ENCODE measurements around the gene MPHOSPH6.
"Not testable (repeated sequence)": the region's sequence is repeated elsewhere in the genome, so short reads cannot be mapped to it uniquely, and the experiment has no call there.

MPHOSPH6 gene, protein sequence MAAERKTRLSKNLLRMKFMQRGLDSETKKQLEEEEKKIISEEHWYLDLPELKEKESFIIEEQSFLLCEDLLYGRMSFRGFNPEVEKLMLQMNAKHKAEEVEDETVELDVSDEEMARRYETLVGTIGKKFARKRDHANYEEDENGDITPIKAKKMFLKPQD

DNA sequence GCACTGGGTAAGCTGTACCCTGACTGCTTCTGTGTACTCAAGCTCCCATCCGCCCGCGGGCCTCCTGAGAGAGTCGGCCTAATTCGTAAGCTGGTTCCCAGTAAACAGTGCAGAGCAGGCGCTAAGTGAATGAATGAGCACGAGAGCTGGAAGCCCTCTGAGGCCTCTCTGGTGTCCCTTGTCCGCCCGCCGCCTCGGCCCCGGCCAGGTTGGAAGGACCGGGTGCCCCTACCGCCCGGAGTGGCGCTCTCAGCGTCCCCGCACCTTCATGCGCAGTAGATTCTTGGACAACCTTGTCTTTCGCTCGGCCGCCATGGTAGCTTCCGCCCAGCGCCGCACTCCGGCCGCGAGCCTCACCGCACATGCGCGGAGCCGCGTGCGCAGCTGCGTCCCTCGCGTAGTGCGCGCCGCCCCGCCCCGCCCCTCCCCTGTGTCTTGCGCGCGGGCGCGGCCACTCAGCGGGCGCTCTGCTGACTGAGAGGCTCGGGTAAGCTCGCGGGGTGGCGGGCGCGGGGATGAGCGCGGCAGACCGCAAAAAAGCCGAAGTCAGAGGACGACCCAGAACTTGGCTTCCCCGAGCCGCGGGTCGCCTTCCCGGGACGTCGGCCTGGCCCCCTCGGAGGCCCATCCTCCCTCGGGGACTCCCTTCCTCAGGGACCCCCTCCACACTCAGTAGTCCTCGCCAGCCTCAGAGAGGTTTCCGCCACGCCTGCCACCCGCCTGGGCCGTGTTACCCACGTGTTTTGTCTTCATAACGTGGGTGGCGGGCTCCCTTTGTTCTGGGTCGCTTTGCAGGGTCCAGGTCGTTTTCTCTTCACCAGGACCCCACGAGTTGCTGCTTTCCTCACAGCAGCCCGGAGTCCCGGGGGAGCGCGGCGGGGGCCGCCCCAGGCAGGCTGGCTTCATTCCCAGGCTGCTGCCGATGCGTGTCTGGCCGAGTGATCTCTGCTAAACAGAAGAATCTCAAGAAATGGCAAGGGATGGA is at the start of gene MPHOSPH6:
TSS of gene MPHOSPH6 (minus strand) at position 364 of the 985 bp plus-strand sequence. CDS start at position 315, 49 bp downstream.
- peak; percentile 71 for DNase-seq

DNA sequence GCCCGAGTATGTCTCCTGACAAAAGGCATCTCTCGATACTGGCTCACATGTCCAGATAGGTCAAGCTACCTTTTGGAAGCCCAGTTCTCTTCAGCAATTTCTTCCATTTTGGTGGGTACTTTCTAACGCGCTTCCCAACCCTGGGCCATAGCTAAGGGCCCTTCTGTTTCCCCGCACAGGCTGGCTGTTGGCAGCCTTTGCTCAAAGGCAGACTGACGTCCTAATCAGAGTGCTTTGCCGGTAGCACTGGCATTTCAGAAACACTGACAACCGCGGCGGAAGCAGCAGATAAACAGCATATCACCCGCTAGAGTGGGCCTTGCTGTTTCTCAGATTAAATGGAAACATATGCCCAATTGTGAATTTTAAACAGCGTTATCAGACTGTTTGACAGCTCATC is 49.3 kb upstream of the MPHOSPH6 start:
- DNase-seq, result no peak

DNA sequence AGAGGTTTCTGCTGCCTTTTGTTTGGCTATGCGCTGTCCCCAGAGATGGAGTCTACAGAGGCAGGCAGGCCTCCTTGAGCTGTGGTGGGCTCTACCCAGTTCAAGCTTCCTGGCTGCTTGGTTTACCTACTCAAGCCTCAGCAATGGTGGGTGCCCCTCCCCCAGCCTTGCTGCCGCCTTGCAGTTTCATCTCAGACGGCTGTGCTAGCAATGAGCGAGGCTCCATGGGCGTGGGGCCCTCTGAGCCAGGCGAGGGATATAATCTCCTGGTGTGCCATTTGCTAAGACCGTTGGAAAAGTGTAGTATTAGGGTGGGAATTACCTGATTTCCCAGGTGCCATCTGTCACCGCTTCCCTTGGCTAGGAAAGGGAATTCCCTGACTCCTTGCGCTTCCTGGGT is 39.3 kb upstream of the MPHOSPH6 start:
- not testable (repeated sequence) for DNase-seq

DNA sequence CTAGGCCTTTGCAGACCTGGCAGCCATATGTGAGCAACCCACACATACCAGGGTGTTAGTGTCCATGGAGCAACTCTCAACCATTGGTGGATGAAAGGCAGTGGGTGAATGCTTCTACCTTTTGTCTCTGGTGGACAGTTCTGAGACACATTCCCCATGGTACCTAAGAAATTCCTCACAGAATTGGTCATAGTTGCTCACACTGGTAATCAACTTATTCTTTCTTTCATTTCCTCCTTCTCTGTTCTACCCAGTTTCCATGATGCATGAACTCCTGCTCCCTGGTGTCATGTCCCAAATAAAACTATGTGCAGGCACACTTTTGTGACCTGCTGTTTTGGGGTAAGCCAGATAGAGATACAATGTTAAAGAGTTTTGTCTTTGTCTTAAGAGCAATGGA is 33.2 kb upstream of the MPHOSPH6 start:
- no peak for DNase-seq

DNA sequence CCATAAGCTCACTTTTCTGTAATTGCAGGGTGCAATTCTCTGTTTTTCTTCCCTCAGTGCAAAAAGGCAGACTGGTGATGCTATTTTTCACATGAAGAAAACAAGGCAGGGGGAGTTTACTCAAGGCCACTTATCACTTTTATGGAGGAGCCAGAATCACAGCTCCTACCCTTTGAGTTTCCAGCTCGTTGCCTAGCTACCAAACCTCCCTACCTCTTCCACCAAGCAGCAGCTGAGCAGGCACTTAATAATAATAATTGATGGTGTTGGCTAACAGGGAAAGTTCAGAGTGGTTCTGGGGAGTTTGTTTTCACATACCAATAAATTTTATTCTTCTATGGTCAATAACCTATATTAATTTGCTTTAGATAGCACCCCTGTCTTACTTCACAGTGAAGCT is 31.9 kb upstream of the MPHOSPH6 start:
- DNase-seq, result no peak

DNA sequence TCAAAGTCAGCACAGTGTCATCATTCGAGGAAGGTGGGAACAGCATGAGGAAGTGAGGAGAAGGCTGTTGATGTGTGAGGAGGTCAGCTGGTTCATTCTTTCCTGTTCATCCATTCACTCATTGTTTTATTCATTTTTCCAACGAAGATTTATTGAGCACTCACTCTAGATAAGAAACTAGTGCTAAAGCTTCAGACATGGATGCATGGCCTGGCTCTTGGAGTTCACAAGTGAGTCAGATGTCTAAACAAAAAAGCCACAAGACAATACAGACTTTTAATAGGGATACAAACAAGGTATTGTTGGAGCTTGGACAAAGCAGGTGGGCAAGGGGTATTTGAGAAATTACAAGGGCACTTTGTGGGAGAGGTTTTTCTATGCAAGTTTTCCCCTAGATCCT is 31.3 kb upstream of the MPHOSPH6 start:
- DNase-seq, result no peak

DNA sequence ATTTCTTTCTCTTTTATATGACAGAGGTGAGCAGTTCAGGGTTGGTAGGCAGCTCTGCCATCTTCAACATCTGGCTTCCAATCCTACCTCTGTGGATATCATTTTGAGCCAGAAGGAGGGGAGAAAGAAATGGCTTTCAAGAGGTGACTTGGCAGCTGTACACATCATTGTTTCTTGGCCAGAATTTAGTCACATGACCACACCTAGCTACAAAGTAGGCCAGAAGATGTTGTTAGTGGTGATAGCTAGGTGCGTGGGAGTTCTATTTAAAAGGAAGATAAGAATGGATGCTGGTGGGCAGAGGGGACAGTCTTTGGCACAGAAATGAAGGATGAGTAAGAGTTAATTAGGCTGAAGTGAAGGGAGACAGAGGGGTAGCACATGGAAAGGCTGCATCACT is 29.2 kb upstream of the MPHOSPH6 start:
- no peak for DNase-seq

DNA sequence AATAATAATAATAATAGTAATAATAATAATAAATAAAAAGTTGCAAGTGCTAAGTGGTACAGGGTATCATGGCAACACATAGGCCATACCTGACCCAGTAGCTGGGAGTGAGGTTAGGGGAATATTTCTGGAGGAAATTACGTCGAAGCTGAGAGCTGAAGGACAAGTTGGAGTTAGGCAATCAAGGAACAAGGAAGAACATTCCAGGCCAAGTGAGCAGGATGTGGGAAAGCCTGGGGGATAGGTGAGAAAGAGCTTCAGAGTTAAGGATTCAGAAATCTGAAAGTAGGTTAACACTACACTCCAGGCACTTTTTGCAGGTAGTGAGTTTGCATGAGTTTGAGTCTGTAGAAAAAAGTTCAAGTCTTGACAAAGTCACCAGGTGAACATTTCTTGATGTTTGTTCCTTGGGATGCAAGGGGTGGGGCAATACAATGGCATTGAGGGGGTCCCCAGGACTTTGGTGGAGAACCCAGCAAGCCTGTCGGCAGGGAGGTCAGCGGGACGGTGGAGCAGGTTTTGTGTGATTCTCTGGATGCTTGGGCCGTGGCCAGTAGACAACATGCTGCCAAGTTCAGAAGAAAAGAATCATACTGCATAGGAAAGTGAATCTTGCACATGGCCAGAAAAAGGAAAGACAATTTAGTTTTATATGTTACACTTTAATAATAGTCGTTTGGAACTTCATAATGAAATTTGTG is 27.7 kb upstream of the MPHOSPH6 start:
- no peak for DNase-seq

DNA sequence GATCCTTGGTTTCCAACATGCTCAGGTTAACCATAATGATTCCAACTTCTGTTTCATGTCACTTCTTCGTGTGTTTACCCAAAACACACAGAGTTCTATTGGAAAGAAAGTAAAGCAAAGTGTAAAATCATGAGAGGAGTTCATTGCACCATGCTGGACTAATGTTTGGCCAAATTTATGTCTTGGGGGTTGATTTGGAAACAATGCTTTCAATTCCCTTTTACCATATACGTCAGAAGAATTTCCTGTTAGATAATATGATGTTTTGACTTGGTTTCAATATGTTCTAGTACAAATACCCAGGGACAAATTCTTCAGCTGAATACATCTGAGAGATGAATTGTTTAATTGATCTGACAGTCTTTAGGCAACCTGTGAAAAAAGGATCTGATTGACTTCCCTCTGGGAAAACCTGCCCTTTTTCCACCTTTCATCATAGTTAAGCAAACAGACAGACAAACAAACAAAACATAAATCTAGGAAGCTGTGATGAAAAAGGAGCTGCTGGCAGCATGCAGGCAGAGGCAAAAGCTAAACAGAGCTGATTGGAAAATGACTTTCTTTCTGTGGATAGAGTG is 26.0 kb upstream of the MPHOSPH6 start:
- DNase-seq, result no peak

DNA sequence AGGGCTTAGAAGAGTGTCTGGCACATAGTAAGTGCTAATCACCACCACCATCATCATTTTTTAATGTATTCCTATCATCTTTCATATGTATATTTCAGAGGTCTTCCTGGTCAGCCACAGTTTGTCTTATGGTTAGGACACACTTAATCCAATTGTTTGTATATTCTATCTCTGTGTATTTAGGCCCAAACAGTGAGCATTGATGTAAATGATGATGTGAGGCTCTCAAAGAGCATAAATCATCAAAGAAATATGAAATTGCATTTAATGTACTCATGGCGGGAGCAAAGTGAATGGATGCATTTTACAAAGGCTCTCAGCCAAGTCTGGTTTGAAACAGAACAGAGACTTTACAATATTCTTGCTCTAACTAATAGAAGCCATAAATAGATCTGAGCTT is 24.1 kb upstream of the MPHOSPH6 start:
- DNase-seq, result no peak

DNA sequence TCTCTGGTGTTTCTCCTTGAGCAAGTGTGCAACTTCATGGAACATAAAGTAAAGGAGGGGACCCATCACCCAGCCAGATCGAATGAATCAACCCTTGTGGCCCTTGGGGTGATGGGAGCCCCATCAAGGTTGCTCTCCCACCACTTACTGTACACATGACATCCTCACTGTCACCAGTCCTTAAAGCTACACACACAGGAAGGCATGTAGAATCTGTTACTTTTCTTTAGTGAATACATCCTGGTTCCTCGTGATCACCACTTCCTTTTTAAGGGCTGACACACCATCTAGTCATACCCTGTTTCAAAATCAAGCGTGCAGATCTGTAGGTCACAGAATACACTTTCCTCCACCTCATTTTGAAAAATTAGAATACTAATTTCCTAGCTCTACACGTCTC is 22.6 kb upstream of the MPHOSPH6 start:
- DNase-seq, result no peak

DNA sequence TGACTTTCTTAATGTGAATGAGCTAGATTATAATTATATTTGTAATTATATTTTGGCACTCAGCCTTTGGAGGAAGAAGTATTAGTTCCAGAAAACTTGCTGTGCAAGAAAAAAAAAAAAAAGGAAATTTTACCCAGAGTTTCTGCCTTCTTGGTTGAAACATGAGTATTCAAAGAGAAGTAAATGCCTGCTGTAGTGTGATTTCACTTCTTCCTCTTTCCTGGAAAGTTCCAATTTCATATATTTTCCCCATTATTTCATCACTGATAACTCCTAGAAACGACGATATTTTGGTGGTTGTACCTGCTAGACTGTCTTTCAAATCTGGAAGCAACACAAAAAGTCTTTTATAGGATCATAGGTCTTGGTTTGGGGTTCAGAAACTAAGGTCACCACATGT is 20.4 kb upstream of the MPHOSPH6 start:
- no peak for DNase-seq

DNA sequence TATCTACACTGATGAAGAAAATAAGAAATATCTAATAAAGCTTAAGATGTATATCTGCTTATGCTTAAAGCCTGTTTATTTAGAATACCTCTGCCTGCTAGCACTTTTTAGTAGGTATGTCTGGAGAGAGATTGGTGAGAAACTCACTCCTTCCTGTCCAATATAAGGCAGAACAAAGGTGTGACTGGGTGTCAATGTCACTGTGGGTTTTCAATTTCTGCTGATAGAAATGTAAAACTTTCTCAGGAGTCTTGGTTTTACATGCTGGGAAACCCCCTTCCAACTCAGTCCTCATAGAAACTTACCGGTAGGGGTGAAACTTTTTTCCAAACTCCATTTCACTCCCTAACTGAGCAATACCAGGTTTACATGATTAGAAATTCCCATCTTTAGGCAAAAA is 17.8 kb upstream of the MPHOSPH6 start:
- DNase-seq, result no peak

DNA sequence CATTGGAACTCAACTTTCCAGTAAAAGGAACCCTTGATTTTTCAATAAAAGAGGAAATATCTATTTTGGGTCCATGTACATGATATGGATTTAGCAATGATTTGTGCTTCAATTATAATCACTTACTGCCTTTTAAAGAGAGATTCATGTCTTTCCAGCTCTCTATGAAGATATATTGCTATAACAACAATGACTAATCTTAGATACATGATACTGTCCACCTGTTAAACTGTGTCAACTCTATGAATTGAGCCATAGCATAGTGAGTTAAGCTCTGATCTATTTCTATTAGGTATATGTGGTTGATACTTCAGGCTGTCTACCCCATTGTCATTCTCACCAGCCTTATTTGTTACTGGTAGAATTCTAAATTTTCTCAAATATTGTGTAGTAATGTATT is 15.0 kb upstream of the MPHOSPH6 start:
- no peak for DNase-seq

DNA sequence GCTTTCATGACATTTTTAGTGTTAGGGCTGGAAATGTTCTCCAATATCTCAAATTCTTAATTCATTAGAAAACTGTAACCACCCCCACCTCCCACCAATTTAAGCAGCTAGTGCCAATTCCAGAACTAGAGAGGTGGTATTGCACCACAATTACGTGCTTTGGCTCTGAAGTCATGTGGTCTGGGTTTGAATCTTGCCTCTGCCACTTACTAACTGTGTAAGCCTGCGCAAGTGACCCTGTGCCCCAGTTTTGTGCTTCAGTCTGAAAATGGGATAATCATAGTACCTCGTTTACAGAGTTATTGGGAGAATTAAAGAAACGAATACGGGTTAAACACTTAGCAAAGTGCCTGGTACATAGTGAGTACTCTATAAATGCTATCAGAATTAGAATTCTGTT is 14.2 kb upstream of the MPHOSPH6 start:
- no peak for DNase-seq

DNA sequence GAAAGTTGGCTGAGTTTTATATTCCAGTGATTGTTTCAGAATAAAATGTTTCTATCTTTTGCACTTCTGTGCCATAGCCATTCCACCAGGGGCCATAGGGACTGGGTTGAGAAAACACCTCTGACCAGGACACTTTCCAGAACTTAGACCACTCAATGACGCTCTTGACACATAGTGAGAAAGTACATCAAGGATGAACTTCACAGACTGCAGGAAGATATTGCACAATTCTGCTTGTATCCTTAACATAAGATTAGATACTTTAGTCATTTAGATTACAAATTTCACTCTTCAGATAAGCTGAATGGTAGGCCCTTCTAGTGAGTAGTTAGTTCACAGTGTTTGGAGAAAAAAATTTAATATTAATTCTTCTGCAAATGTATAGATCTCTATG is 13.0 kb upstream of the MPHOSPH6 start:
- DNase-seq, result no peak

DNA sequence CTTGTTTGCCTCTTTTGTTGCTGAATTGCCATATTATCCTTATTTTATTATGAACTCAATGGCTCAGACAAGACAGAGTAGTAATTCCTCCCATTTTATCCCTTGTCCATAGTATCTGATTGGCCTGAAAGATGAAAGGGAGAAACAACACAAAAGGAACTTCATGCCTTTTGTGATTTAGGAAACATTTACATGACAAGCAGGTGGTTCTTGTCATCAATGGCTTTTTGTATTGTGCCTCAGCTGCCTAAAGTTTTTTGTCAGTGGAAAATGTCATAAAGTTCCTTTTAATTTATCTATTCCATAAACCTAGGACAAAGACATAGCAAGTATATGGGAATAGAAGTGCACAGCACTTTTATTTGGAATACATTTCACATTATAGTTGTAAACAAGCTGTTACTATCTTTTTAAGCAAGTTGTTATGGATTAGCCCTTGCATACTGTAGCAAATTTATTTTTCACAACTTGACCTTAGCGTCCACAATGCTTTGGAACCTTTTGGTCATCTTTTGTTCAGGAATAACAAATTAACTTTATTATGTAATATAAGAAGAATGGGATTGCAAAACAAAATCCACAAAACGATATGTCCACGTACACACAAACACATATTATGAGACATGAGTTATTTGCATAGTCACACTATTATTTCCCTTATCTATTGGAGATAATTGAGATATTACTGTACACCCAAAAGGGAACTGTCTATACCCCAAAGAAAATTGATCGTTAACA is 12.4 kb upstream of the MPHOSPH6 start:
- DNase-seq, result no peak

DNA sequence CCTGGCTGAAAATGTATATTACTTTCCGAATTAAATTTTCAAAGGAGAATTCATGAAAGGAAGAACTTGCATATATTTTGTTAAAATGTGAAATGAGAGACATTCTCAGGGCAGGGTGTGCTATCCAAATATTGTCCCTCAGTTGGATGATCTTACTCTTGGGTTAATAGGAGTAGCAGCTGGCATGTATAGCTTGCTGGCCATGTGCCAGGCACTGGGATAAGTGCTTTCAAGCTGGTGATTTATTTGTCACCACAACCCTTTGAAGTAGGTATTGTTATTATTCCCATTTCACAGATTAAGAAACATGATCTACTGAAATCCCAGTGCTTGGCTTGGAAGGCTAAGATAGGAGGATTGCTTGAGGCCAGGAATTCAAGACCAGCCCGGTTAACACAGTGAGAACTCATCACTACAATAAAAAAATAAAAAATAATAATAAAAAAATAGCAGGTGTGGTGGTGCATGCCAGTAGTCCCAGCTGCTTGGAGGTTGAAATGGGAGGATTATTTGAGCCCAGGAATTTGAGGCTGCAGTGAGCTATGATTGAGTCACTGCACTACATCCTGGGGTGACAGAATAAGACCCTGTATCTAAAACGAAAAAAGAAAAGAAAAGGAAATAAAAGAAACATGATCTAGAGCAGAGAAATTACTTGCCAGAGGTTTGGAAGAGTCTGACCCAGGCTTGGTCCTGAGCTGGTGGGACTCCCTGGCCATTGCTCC is 11.6 kb upstream of the MPHOSPH6 start:
- DNase-seq, result no peak

DNA sequence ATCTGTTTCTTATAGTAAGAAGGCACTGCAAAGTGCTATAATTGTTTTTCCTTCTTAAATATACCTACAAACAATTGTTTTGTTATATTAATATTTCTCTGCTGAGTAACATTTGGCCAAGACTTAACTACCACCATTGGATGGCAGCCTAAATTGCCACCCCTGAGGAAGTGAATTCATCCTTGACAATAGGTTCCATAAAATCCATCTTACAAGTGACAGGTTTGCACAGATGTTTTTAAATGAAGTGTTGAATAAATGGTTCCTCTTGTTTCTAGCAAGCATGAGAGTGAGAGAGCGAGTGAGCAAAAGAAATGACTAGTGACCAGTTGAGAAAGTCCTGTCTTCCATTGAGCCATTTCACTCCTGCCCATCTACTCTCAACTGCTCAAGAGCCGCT is 8.3 kb upstream of the MPHOSPH6 start:
- DNase-seq, result no peak

DNA sequence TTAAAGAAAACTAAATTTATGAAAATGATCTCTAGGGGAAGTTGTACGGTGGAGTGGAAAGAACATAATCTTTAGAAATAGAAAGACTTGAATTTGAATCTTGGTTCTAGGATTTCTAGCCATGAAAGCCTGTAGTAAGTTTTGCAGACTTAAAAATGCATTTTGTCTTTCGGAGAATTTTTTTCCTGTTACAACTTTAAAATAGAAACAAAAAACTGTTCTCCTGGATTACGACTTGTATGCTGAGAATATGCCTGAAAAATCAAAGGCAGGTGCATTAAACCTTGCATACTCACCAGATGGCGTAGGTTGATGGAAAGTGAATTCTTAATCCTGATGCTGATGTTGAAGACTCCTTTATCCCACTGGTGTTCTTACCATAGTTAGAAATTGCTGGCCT is 7.5 kb upstream of the MPHOSPH6 start:
- no peak for DNase-seq

DNA sequence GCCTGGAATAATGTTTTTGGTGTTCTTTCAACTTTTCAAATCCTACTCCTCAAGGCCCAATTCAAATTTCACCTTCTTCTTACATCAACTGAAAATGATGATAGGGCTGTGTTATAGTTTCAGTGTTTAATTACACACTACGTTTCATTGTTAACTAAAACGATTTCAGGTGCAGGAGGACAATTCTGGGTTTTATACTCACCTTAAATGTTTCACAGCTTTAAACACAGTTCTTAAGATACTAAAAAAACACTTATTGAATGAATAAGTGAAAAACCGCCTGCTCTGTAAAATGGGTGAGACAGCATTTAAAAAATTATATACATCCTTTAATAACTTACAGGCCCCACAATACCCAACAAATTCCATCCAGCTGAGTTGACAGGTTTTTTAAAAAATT is 6.2 kb upstream of the MPHOSPH6 start:
- DNase-seq, result no peak

DNA sequence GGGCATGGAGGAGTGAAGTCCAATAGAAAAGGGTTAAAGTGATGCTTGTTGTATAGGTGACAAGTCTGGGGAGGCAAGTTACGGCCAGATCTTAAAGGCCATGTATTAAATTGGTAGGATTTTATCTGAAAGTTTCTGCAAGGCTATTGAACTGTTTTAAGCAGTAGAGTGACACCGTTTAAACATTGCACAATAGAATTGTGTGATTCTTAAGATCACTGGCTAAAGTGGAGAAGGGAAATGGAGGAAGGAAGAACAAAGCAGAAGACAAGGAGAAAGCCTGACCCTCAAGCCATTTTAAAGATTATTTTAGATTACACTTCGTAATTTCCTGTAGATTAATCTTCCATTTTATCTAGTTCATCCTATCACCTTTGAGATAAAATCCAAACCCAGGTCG is 5.6 kb upstream of the MPHOSPH6 start:
- no peak for DNase-seq

All from GDM1 (cell line).